Measurements from ENCODE around the gene YTHDC1. TPM values are rescaled to one million over a fixed set of nuclear protein-coding genes. Genes with fewer than 3 reads are reported as not detected.
"Not testable (repeated sequence)": the region's sequence is repeated elsewhere in the genome, so short reads cannot be mapped to it uniquely, and the experiment has no call there.

Gene YTHDC1
- total RNA-seq, 1 donor from 2014 or later, result 103 TPM

DNA sequence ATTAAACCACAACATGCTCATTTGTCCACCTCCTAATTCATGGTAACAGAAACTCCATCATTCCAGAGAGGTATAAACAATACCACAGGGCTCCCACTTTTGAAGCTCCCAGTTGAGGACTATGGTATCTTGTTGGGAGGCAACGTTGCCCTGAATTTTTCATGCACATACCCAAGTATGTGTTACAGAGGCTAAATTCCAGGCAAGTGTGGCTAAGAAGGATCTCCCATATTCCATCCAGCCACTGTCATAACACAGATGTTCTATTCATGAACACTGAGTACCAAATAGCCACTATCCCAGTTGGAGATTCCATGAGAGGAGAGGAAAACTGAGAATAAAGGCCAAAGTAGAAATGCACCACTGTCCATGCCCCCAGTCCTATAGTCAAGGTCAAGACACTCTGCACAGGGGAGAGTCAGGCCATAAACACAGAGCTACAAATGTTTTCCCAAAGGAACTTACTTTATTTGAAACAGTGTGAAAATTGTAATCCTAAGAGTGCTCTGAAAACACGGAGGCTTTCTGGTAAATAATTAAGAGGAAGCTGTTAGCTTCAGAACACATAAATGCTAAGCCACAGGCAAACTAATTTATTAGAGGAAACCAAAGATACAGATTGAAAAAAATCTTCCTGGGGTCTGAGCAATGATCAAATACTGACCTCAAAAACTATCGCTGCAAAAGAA lies 62.0 kb downstream of the YTHDC1 start:
- DNase-seq, result no peak

DNA sequence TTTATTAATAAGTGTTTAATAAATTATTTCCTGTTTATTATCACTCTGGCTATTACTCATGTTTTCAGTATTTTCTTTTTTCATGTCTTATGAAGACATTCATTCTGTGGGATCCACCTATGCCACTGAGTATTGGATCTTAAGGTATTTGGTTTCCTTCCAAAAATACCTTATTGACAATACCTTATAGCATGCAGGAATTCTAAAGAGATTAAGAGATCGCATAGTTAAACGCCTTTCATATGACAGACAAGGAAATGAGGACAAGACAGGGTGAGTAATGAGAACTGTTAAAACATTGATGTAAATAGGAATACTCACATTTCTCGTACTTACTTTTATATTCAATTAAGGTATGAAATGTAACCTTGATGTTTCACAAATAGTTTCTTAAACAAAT lies 66.2 kb downstream of the YTHDC1 start:
- DNase-seq, result no peak

DNA sequence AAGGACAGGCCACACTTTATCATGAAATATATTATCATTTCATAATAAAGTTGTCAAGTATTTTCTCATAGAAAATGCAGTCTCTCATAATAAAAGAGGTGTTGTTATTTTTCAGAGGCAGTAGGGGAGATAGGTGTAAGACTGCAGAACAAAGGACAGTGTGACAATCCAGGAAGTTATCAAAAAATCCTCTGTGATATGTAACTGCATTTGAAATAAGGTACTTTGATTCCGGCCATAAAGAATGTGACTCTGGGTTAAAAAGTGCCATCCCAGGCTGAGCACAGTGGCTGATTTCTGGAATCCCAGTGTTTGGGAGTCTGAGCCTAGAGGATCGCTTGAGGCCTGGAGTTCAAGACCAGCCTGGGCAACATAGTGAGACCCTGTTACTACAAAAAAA lies 66.8 kb downstream of the YTHDC1 start:
- no peak for DNase-seq

DNA sequence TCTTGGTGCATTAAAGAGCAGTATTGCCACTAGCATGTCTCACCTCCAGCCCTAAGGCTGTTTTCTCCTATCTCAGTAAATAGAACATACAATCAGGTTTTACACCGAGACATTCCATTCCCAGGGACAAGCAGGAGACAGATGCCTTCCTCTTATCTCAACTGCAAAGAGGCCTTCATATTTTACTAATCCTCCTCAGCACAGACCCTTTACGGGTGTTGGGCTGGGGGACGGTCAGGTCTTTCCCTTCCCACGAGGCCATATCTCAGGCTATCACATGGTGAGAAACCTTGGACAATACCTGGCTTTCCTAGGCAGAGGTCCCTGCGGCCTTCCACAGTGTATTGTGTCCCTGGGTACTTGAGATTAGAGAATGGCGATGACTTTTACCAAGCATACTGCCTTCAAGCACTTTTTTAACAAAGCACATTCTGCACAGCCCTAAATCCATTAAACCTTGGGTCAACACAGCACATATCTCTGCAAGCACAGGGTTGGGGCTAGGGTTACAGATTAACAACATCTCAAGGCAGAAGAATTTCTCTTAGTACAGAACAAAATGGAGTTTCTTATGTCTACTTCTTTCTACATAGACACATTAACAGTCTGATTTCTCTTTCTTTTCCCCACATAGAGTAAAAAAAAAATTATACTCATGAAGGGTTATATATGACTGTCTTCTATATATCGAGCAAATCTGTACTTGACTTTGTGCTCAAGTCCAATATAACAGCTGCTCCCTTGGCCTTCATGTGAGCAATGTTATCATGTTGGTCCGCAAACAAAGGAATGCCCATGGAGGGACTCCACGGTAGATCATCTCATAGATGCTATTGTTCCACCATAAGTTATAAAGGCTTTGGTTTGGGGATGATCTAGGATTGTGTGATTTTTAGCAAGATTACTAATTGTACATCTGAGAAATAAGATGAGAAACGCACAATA lies 67.8 kb downstream of the YTHDC1 start:
- DNase-seq, result not testable (repeated sequence)

DNA sequence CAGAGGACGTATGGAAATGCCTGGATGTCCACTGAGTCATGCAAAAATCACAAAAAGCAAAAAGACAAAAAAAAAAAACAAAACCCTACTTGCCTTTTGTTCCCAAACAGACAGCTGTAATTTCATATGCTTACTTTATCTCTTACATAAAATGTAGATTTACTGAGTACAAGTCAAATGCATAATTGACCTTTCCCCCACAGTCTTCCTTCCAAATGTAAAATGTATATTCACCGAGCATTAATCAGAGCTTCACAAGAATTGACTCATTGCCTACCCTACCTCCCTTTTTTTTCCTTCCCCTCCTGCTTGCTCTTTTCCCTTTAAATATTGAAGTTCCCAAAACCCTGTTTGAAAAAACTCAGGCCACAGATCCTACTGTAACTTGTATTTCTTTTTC lies 71.9 kb downstream of the YTHDC1 start:
- DNase-seq, result no peak

DNA sequence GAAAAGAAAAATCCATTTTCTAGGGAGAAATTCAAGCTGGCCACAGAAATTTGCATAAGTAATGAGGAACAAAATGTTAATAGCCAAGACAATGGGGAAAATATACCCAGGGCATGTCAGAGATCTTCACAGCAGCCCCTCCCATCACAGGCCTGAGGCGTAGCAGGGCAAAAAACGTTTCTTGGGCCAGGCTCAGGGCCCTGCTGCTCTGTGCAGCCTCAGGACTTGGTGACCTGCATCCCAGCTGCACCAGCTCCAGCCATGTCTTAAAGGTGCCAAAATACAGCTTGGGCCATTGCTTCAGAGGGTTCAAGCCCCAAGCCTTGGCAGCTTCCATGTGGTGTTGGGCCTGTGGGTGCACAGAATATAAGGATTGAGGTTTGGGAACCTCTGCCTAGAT lies 72.3 kb downstream of the YTHDC1 start:
- no peak for DNase-seq

DNA sequence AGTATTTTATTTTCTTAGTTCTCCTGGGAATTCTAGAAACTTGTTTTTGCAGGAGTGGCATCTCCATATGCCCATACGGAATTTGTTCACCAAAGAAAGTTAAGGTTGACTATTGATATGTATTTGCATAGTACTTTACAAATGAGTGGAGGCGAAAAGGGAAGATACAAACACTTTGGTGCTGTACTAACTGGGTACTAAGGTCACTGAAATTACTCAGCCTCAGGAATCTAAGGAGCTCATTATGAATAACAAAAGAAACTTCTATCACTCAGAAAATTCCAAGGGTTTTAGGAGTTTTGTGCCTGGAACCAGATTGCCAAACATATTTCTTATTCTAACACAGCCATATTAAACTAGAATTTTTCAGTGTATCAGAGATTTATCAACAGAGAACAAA lies 77.0 kb downstream of the YTHDC1 start:
- no peak for DNase-seq

DNA sequence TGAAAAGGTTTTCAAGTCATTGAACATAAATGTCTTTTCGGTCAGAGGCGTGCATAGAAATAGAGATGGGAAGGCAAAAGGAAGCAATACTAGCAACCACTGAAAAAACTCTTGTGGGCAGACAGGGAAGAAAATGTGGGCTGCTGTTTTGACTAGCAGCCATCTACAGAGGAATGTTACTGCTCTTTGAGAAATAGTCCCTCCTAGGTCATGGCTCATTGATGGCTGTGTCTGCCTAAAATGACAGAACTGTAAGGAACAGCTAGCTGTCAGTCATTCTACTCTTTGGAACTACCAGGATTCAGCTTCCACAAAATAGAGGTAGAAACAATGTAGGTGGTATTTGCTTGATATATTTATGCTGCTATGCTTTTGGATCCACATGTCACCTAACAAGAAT lies 77.5 kb downstream of the YTHDC1 start:
- no peak for DNase-seq

DNA sequence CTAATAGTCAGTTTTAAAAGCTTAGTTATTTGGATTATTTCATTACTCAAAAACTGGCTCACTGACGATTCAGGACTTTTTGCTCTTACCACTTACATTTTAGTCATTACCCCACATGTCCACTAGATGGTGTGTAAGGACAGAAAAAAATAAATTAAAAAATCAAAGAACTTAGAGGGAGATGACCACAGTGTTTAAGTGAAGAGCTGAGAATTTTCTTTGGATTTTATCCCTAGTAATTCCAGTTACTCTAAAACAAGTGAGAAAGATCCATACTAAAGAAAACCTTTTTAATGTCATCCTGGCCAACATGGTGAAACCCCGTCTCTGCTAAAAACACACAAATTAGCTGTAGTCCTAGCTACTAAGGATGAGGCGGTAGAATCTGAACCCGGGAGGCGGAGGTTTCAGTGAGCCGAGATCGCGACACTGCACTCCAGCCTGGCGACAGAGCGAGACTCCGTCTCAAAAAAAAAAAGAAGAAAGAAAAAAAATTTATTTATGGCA lies 78.0 kb downstream of the YTHDC1 start:
- DNase-seq, result no peak

DNA sequence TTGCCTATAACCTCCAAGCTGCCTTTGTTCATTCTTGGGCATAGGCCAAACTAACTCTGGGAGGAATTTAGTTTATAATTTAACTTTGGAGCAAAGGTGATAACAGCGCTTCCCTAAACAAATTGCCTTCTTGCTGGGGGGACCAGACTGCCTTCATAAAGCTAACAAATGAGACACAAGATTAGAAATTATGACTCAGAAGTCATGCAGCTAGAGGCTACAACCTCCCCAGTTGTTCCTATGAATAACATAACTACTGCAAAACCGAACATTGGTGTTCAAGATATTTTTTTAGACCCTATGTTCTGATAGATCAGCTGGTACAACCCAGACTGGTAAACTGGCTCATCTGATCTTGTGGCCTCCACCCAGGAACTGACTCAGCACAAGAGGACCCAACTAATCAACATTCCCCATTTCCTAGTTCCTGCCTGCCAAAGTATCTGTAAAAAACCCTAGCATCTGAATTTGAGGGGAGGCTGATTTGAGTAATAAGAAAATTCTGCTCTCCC lies 82.4 kb downstream of the YTHDC1 start:
- DNase-seq, result no peak

DNA sequence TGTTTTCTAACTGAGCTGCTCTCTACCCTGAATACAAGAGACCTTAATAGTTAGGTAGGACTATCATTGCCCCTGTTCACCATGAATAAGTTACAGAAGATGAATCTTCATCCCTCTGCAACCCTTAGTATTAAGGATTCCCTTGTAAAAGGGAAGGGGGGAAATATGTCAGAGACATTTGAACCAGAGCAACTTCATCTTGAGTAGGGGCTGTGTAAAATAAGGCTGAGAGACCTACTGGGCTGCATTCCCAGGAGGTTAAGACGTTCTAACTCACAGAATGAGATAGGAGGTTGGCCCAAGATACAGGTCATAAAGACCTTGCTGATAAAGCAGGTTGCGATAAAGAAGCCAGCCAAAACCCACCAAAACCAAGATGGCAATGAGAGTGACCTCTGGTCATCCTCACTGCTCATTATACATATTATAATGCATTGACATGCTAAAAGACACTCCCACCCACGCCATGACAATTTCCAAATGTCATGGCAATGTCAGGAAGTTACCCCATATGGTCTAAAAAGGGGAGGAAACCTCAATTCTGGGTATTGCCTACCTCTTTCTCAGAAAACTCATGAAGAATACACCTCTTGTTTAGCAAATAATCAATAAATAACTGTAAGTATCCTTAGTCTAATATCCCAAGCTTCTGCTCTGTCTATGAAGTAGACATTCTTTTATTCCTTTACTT lies 84.9 kb downstream of the YTHDC1 start:
- no peak for DNase-seq

Small RNA genes within 50 kb of the gene (small RNA-seq; reads per million reads assigned to genes)
- gene MT2P1, result not detected

Other genes with a start within 250 kb of the YTHDC1 start
- gene TMPRSS11F, start 220.2 kb downstream of the YTHDC1 start, total RNA-seq, result not detected
- 0.78 TPM for gene TMPRSS11B, start 104.4 kb downstream of the YTHDC1 start, total RNA-seq
- 0.16 TPM for gene TMPRSS11E, start 97.4 kb upstream of the YTHDC1 start, total RNA-seq
- gene UGT2B17, start 226.2 kb upstream of the YTHDC1 start, total RNA-seq, result not detected

All from occipital lobe (tissue), 3 donors.